Measurements from ENCODE around the gene VIPR2.
"Not testable (repeated sequence)": the region's sequence is repeated elsewhere in the genome, so short reads cannot be mapped to it uniquely, and the experiment has no call there.

The VIPR2 gene

GRCh38 chr7:158987691-158988090 is 157.0 kb downstream of the VIPR2 start:
- no peak for DNase-seq (ENCODE audit: low spot score)

- DNase-seq (ENCODE audit: low spot score), result no peak
Observed at GRCh38 chr7:158985583-158985982, 159.1 kb downstream of the VIPR2 start.

- not testable (repeated sequence) for DNase-seq (ENCODE audit: low spot score)
Observed at GRCh38 chr7:158984007-158984406, 160.7 kb downstream of the VIPR2 start.

- DNase-seq (ENCODE audit: low spot score), result not testable (repeated sequence)
Observed at GRCh38 chr7:158982080-158982479, 162.6 kb downstream of the VIPR2 start.

- no peak for DNase-seq (ENCODE audit: low spot score)
Observed at GRCh38 chr7:158979635-158980351, 164.9 kb downstream of the VIPR2 start.

GRCh38 chr7:158979023-158979529 is 165.6 kb downstream of the VIPR2 start:
- DNase-seq (ENCODE audit: low spot score), result no peak

All from AG08396 (cell line).